Measurements from ENCODE around the gene NLRP10. TPM values are rescaled to one million over a fixed set of nuclear protein-coding genes. Genes with fewer than 3 reads are reported as not detected.

NLRP10 gene, protein sequence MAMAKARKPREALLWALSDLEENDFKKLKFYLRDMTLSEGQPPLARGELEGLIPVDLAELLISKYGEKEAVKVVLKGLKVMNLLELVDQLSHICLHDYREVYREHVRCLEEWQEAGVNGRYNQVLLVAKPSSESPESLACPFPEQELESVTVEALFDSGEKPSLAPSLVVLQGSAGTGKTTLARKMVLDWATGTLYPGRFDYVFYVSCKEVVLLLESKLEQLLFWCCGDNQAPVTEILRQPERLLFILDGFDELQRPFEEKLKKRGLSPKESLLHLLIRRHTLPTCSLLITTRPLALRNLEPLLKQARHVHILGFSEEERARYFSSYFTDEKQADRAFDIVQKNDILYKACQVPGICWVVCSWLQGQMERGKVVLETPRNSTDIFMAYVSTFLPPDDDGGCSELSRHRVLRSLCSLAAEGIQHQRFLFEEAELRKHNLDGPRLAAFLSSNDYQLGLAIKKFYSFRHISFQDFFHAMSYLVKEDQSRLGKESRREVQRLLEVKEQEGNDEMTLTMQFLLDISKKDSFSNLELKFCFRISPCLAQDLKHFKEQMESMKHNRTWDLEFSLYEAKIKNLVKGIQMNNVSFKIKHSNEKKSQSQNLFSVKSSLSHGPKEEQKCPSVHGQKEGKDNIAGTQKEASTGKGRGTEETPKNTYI
- total RNA-seq, result not detected in 2 replicates

DNA sequence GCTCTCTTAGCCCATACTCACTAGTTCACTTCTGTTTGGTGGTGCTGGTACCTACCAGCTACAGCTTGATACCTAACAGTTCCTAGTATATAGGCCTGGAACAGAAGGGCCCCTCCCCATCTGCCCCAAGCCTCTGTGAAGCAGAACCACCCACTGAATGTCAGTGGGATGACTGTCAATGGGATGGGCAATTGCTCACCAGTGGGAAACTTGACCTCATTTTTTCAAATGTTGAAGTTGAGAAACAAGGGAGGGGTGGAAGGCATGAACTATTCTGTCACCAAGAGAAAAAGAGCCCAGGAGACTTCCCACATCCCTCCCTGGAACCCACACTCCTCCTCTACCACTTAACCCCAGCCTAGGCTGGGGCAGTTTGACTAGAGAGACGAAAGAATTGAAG is at the start of gene NLRP10:
Gene NLRP10, minus strand, starts transcription at position 62 of the 400 bp plus-strand sequence. CDS start 1,952 bp downstream, outside the sequence.
- no peaks in the 10 kb centered on the region for H3K36me3 ChIP-seq (ENCODE audit: control insufficient read depth, insufficient read depth, low read length)
- no peak for TF ChIP-seq CTCF (IDR thresholded peaks at IDR 0.05; ENCODE audit: insufficient read depth, low read length, poor library complexity, severe bottlenecking)
- DNase-seq (ENCODE audit: low read depth), result peak; percentile 23
- no peak within 1 kb of the TSS for H3K4me3 ChIP-seq (ENCODE audit: low read depth, low read length)
- H3K27me3 ChIP-seq (ENCODE audit: control insufficient read depth, insufficient read depth, low read length), result no peaks in the 10 kb centered on the region

- no peak for DNase-seq (ENCODE audit: low read depth)
- no peak for TF ChIP-seq CTCF (IDR thresholded peaks at IDR 0.05; ENCODE audit: insufficient read depth, low read length, poor library complexity, severe bottlenecking)
- Histone ChIP-seq H3K36me3 (ENCODE audit: control insufficient read depth, insufficient read depth, low read length) (no peaks in the 10 kb centered on the region), H3K27me3 (ENCODE audit: control insufficient read depth, insufficient read depth, low read length) (peaks cover 15% of the 10 kb centered on the region), H3K4me3 (ENCODE audit: low read depth, low read length) (no peak overlapping the region)
Measured at GRCh38 chr11:8013833-8014232, 48.6 kb upstream of the NLRP10 start.

- DNase-seq (ENCODE audit: low read depth), result peak; percentile 59
- Histone ChIP-seq H3K27me3 (ENCODE audit: control insufficient read depth, insufficient read depth, low read length) (peaks cover 6% of the 10 kb centered on the region), H3K36me3 (ENCODE audit: control insufficient read depth, insufficient read depth, low read length) (no peaks in the 10 kb centered on the region), H3K4me3 (ENCODE audit: low read depth, low read length) (no peak overlapping the region)
- TF ChIP-seq CTCF (IDR thresholded peaks at IDR 0.05; ENCODE audit: insufficient read depth, low read length, poor library complexity, severe bottlenecking), result no peak
Measured at GRCh38 chr11:8011981-8012444, 46.8 kb upstream of the NLRP10 start.

DNA sequence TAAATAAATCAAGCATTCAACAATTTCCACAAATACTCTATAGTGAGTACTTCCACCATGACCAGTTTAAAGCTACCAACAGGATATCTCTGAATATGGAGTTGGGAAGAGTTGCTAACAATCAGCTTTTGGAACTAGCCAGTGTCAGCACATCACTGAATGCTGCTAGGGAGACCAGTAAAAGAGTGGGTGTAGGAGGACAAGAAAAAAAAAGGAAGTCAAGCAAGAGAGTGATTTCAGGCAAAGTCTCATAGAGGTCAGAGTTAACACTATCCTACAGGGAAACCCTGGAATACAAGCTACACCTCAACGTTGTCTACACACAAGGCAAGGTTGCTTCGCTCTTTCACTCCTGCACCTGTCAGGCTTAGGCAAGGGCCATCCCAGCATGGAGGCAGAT is 46.1 kb upstream of the NLRP10 start:
- no peaks in the 10 kb centered on the region for H3K36me3 ChIP-seq (ENCODE audit: control insufficient read depth, insufficient read depth, low read length)
- TF ChIP-seq CTCF (IDR thresholded peaks at IDR 0.05; ENCODE audit: insufficient read depth, low read length, poor library complexity, severe bottlenecking), result no peak
- H3K4me3 ChIP-seq (ENCODE audit: low read depth, low read length), result no peak overlapping the region
- no peak for DNase-seq (ENCODE audit: low read depth)
- peaks cover 1% of the 10 kb centered on the region for H3K27me3 ChIP-seq (ENCODE audit: control insufficient read depth, insufficient read depth, low read length)

DNA sequence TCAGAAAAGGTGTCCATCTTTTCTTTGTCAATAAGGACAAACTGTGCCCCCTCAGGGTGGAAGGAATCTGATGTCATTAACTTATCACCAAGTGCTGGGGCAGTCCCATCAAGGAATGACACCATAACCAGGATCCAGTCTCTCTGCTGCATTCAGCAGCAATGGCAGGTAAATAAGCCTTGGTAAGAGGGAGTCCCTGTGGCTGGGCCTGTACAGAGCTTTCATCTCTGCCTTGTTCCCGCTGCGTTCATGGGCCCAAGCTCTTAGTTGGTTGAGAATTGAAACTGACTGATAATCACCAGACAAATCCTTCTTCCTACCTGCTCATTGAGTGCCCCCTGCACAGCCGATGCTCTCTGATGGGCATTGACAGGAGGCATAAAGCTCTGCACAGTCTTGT is 44.6 kb upstream of the NLRP10 start:
- Histone ChIP-seq H3K36me3 (ENCODE audit: control insufficient read depth, insufficient read depth, low read length) (no peaks in the 10 kb centered on the region), H3K4me3 (ENCODE audit: low read depth, low read length) (no peak overlapping the region), H3K27me3 (ENCODE audit: control insufficient read depth, insufficient read depth, low read length) (no peaks in the 10 kb centered on the region)
- no peak for DNase-seq (ENCODE audit: low read depth)
- TF ChIP-seq CTCF (IDR thresholded peaks at IDR 0.05; ENCODE audit: insufficient read depth, low read length, poor library complexity, severe bottlenecking), result no peak
